ENCODE data around the gene FBXL20. TPM values are rescaled to one million over a fixed set of nuclear protein-coding genes. Genes with fewer than 3 reads are reported as not detected.

The FBXL20 gene
- total and polyA plus RNA-seq, 11 donors = 3.1 to 21.9 (median 12.2) TPM

- peaks cover 0 to 29% (median 15%) of the 10 kb centered on the region in 12 donors for H3K4me1 ChIP-seq
- ATAC-seq (no peak), DNase-seq (no peak)
- intact Hi-C loops (cut with DNase I) = no loop called here
- peaks cover 10 to 48% (median 28%) of the 10 kb centered on the region in 9 donors for H3K27me3 ChIP-seq
- no peaks in the 10 kb centered on the region for H3K36me3 ChIP-seq
- no peaks in the 10 kb centered on the region for H3K9me3 ChIP-seq
- H3K27ac ChIP-seq = no peak overlapping the region
- WGBS, 4 donors = 77 to 86% (median 83%) methylated on average over 9 of the region's 9 CpGs
- TF ChIP-seq, protein P1, sequence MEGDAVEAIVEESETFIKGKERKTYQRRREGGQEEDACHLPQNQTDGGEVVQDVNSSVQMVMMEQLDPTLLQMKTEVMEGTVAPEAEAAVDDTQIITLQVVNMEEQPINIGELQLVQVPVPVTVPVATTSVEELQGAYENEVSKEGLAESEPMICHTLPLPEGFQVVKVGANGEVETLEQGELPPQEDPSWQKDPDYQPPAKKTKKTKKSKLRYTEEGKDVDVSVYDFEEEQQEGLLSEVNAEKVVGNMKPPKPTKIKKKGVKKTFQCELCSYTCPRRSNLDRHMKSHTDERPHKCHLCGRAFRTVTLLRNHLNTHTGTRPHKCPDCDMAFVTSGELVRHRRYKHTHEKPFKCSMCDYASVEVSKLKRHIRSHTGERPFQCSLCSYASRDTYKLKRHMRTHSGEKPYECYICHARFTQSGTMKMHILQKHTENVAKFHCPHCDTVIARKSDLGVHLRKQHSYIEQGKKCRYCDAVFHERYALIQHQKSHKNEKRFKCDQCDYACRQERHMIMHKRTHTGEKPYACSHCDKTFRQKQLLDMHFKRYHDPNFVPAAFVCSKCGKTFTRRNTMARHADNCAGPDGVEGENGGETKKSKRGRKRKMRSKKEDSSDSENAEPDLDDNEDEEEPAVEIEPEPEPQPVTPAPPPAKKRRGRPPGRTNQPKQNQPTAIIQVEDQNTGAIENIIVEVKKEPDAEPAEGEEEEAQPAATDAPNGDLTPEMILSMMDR (IDR thresholded peaks at IDR 0.05) = no peak
- TF ChIP-seq POLR2A (IDR thresholded peaks at IDR 0.05) = no peak
- H3K4me3 ChIP-seq = no peak overlapping the region
Observed at GRCh38 chr17:39222866-39223834, 178.3 kb downstream of the FBXL20 start.

DNA sequence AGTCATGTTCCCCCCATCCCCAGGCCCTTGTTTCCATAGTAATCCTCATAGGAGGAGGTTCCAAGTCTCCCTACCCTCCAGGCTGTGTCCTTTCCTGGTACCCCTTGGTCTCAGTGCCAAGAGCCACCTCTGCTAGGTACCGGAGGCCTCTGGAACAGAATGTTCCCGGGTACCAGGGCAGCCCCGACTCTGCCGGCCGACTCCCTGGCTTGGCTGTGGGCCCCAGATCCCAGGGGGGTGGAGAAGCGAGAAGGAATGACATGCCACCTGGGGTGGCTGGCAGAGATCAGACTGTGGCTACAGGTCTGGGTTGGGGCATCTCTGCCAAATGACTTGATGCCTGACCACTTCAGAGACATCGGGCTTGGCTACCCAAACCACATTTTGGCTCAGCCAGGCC lies 179.3 kb downstream of the FBXL20 start:
- H3K27ac ChIP-seq = no peak overlapping the region
- TF ChIP-seq, protein P1 (IDR thresholded peaks at IDR 0.05) = no peak
- TF ChIP-seq POLR2A (IDR thresholded peaks at IDR 0.05) = no peak
- no peaks in the 10 kb centered on the region for H3K9me3 ChIP-seq
- intact Hi-C loops (cut with DNase I) = no loop called here
- DNase-seq (peak in 1 of 5 donors; percentile 57), ATAC-seq (peak in 1 of 4 donors; percentile 9)
- no peaks in the 10 kb centered on the region for H3K36me3 ChIP-seq
- no peak overlapping the region for H3K4me3 ChIP-seq
- H3K4me1 ChIP-seq = peaks cover 0 to 29% (median 15%) of the 10 kb centered on the region in 12 donors
- 57 to 72% (median 69%) methylated on average over 4 to 7 of the region's 7 CpGs for WGBS, 4 donors
- peaks cover 10 to 44% (median 21%) of the 10 kb centered on the region in 9 donors for H3K27me3 ChIP-seq

GRCh38 chr17:39221572-39221971 lies 179.9 kb downstream of the FBXL20 start:
- peaks cover 0 to 29% (median 15%) of the 10 kb centered on the region in 12 donors for H3K4me1 ChIP-seq
- H3K4me3 ChIP-seq = no peak overlapping the region
- no peak for DNase-seq
- H3K27ac ChIP-seq = no peak overlapping the region
- intact Hi-C loops (cut with DNase I) = no loop called here
- WGBS, 4 donors = 79 to 96% (median 92%) methylated on average over 2 to 6 of the region's 6 CpGs
- H3K27me3 ChIP-seq = peaks cover 10 to 38% (median 20%) of the 10 kb centered on the region in 9 donors
- no peaks in the 10 kb centered on the region for H3K9me3 ChIP-seq
- TF ChIP-seq POLR2A (IDR thresholded peaks at IDR 0.05) = no peak
- TF ChIP-seq, protein P1 (IDR thresholded peaks at IDR 0.05) = no peak
- ATAC-seq = no peak
- H3K36me3 ChIP-seq = no peaks in the 10 kb centered on the region

- no peak overlapping the region for H3K4me3 ChIP-seq
- DNase-seq (peak in 2 of 5 donors; percentile 46 to 74), ATAC-seq (peak; percentile 68 to 87 (median 70))
- H3K27ac ChIP-seq = peak overlapping the region in 6 of 12 donors; percentile 18 to 53 (median 30)
- peaks cover 0 to 19% (median 1%) of the 10 kb centered on the region in 9 donors for H3K27me3 ChIP-seq
- no peaks in the 10 kb centered on the region for H3K36me3 ChIP-seq
- intact Hi-C loops (cut with DNase I) = no loop called here
- H3K4me1 ChIP-seq = peaks cover 0 to 10% (median under 1%) of the 10 kb centered on the region in 12 donors
- no peak for TF ChIP-seq POLR2A (IDR thresholded peaks at IDR 0.05)
- TF ChIP-seq, protein P1 (IDR thresholded peaks at IDR 0.05) = no peak
- no peaks in the 10 kb centered on the region for H3K9me3 ChIP-seq
- 34 to 49% (median 42%) methylated on average over 6 to 8 of the region's 8 CpGs for WGBS, 4 donors
Observed at GRCh38 chr17:39219647-39220154, 181.7 kb downstream of the FBXL20 start.
